KG1 (cell line): Measurements from ENCODE around the gene ERBIN.
"Not testable (repeated sequence)": the region's sequence is repeated elsewhere in the genome, so short reads cannot be mapped to it uniquely, and the experiment has no call there.

Source experiments
- DNase-seq: peaks from one replicate; lab custom pipeline; 2025; lab: John Stamatoyannopoulos, UW

The ERBIN gene, protein sequence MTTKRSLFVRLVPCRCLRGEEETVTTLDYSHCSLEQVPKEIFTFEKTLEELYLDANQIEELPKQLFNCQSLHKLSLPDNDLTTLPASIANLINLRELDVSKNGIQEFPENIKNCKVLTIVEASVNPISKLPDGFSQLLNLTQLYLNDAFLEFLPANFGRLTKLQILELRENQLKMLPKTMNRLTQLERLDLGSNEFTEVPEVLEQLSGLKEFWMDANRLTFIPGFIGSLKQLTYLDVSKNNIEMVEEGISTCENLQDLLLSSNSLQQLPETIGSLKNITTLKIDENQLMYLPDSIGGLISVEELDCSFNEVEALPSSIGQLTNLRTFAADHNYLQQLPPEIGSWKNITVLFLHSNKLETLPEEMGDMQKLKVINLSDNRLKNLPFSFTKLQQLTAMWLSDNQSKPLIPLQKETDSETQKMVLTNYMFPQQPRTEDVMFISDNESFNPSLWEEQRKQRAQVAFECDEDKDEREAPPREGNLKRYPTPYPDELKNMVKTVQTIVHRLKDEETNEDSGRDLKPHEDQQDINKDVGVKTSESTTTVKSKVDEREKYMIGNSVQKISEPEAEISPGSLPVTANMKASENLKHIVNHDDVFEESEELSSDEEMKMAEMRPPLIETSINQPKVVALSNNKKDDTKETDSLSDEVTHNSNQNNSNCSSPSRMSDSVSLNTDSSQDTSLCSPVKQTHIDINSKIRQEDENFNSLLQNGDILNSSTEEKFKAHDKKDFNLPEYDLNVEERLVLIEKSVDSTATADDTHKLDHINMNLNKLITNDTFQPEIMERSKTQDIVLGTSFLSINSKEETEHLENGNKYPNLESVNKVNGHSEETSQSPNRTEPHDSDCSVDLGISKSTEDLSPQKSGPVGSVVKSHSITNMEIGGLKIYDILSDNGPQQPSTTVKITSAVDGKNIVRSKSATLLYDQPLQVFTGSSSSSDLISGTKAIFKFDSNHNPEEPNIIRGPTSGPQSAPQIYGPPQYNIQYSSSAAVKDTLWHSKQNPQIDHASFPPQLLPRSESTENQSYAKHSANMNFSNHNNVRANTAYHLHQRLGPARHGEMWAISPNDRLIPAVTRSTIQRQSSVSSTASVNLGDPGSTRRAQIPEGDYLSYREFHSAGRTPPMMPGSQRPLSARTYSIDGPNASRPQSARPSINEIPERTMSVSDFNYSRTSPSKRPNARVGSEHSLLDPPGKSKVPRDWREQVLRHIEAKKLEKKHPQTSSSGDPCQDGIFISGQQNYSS (N-terminal part only)

DNA sequence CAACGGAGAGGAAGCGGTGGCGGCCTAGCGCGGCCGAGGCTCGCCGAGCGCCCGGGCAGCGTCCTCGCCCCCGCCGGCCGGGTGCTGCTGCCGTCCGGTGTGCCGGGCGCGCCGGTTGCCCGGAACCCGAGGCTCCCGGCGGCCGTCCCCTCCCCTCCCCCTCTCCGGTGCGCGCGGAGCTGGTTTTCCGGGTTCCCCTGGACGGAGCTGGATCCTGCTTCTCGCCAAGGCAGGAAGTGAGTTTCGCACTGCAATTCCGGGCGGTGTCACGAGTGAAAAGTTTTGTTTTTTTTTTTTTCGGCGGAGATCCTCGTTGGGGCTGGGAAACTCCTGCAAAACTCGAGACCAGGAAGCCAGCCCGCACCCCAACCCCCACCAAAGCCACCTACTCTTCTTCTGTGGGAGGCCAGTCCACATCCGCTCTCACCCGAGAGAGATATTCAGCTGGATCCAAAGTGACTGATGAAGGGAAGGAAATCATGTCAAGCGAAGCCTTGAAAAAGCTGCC lies at the start of gene ERBIN:
TSS of gene ERBIN (plus strand) at position 300 of the 508 bp plus-strand sequence. CDS start 66,144 bp downstream, outside the sequence.
- DNase-seq = peak; percentile 39

DNA sequence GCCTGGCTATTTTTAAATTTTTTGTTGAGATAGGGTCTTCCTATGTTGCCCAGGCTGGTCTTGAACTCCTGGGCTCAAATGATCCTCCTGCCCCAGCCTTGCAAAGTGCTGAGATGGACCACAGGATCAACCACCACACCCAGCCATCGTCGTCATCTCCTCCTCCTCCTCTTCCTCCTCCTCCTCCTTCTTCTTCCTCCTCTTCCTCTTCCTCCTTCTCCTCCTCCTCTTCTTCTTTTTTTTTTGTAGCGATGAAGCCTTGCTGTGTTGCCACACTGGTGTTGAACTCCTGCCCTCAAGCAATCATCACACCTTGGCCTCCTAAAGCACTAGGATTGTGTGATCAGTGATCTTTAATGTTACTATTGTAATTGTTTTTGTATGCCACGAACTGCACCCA lies 49.4 kb upstream of the ERBIN start:
- DNase-seq = no peak

DNA sequence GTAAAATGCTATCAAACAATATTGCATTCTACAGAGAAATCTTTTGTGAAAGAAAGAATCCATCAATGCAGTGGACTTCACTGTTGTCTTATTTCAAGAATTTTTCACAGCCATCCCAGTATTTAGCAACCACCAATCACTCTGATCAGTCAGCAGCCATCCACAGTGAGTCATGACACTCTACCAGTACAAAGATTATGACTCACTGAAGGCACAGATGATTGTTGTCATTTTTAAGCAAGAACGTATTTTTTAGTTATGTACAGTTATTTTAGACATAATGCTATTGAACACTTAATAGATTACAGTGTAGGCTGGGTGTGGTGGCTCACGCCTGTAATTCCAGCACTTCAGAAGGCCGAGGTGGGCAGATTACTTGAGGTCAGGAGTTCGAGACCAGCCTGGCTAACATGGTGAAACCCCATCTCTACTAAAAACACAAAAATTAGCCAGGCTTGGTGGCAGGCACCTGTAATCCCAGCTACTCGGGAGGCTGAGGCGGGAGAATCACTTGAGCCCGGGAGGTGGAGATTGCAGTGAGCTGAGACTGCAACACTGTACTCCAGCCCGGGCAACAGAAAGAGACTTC lies 46.6 kb upstream of the ERBIN start:
- DNase-seq = not testable (repeated sequence)

DNA sequence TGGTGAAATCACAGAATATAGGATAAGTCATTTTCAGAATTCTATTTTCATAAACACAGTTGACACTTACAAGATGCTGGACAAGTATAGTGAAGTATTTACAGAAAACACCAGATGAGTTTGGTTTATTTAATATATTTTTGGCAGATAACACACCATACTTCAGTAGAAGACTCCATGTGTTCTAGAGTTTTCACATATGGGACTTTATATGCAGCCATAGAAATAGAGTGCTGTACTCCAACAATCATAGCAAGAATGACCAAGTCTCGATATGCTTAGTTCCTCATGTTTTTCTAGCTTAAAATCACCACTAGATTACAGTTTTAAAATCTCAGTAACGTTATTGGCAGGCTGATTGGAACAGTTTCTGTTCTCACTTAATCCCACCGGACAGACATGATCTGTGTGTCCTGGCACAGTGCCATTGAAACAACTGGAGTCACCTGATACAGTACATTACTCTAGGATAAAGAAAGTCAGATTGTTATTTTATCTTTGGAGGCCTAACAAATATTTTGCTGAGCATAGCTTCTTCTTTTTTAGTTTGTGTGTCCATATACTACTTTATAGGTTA lies 45.8 kb upstream of the ERBIN start:
- DNase-seq = no peak

DNA sequence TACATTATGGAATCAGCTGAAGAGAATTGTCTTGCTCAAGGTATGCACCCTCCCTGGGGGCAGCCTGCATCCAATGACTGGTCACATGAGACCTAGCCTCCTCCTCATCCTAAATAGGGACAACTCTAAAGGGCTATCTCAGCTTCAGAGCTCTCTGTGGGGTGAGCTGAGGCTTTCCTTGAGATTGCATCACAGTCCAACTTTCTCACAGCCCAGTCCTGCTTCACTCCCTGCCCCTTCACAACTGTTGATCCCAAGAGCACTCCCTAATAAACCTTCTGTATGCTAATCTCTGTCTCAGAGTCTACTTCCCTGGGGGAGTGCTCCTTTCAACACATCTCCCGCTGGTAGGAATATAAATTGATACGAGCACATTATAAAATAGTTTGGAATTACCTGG lies 44.1 kb upstream of the ERBIN start:
- no peak for DNase-seq

DNA sequence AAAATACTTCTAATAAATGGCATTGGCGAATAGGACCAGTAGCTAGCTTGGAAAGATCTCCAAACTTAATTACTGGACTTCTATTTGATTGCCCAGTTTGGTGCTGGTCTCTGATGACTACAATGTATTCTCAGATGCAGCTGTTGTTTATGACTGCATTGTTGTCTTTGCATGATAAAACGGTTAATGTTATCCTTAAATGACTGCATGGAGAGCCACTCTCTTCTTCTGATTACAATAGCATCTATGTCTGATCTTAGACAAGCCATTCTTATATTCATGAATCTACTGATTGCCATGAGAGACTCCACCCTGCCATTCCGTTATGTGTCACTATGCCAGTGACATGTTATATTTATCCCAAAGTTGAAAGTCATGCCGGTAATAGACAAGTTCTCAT lies 42.9 kb upstream of the ERBIN start:
- no peak for DNase-seq

DNA sequence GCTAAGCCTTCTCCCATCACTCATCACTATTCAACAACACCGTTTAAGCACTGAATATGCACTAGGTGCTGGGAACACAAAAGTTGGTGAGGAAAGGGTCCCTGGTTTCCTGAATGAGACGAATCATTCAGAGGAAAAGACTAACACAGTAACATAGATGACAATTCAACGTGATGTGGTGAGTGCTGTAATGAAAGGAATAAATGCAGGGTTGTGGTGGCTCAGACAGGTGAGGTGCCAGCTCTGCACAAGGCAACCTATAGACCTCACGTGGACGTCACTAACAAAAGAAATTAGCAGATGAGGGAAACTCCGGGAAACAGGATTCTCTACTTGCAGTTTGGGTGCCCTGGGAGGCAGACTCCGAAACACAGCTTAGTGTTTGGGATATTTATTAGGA lies 40.0 kb upstream of the ERBIN start:
- no peak for DNase-seq

DNA sequence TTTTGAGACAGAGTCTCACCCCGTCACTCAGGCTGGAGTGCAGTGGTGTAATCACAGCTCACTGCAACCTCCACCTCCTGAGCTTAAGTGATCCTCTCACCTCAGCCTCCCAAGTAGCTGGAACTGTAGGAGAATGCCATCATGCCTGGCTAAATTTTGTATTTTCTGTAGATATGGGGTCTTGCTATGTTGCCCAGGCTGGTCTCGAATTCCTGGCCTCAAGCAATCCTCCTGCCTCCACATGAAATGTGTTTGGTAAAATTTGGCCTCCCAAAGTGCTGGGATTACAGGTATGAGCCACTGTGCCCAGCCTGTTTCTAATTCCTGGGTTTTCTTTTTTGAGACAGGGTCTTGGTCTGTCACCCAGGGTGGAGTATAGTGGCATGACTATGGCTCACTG lies 34.4 kb upstream of the ERBIN start:
- not testable (repeated sequence) for DNase-seq

DNA sequence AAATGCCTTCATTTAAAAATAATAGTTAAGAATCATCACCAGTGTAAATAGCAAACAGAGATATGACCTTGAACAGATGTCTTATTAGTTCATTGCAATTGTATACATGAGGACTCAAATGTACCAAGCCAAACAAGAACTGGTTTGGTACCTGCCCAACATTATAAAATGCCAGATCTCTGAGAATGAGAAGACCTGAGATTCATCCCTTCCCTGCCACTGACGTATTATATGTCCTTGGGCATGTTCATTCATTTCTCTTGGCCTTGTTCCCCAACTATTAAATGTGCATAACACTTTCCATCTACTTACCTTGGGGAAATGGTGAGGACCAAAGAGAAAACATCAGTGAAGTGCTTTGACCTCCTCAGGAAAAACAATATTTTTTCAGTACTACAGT lies 33.6 kb upstream of the ERBIN start:
- DNase-seq = no peak

DNA sequence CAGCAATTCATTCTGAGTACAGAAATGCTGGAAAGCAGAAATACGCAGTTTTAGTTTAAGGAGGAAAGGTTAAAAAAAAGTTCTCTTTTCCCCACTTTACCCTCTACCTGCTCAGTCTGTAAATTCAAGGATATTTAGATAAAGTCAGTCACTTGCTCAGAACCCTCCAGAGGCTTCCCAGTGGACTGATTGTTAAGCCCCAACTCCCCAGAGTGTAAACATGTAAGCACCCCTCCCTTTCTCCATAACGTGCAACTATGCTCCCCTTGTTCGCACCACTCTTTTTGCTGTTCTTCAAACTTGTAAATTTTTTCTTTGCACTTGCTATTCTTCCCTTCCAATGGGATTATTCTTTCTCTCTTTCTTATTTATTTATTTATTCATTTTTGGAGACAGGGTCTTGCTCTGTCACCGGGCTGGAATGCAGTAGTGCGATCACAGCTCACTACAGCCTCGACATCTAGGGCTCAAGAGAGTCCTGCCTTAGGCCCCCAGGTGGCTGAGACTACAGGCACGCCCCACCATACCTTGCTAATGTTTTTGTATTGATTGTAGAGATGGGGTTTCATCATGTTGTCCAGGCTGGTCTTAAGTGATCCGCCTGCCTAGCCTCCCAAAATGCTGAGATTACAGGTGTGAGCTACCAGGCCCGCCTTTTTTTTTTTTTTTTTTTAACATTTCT lies 32.5 kb upstream of the ERBIN start:
- DNase-seq = no peak

DNA sequence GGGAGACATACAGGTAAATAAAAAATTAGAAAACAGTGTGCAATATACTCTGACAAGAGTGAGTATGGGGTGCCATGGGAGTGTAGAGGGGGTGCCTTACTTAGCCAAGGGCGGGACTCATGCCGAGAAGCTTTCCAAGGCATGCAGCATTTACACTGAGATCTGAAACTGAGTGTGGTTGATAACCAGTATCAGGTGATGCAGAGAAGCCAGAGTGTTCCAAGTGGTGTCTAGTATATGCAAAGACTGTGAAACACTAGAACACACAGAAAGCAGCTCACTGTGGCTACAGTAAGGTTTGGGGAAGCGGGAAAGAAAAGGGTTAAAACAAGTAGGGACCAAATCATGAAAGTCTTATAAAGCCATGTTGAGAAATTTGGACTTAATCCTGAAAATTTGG lies 30.5 kb upstream of the ERBIN start:
- DNase-seq = no peak

DNA sequence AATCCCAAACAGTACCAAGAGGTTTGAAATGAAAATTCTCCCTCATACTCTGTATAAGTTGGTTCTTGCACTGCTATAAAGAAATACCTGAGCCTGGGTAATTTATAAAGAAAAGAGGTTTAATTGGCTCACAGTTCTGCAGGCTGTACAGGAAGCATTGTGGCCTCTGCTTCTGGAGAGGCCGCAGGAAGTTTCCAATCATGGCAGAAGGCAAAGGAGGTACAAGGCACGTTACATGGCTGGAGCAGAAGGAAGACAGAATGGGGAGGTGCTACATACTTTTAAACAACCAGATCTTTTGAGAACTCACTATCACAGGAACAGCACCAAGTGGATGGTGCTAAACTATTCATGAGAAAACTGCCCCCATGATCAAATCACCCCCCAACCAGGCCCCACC lies 25.6 kb upstream of the ERBIN start:
- no peak for DNase-seq

DNA sequence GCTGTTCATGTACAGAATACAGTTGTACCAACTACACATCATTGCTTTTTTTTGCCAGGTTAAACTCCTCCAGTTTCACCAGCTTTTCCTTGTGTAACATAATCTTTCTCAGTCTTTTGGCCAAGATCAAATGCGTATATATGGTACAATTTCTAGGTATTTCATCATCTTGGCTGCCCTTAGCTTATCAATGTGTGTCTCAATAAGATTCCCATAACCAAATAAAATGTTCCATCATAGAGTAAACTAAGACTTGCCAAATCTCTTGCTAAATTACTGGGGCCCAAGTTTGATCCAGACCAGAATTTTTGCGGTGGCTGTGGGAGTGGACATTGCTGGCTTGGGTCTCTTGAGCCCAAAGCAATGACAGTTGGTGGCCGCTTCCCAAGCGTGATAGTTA lies 24.3 kb upstream of the ERBIN start:
- no peak for DNase-seq

DNA sequence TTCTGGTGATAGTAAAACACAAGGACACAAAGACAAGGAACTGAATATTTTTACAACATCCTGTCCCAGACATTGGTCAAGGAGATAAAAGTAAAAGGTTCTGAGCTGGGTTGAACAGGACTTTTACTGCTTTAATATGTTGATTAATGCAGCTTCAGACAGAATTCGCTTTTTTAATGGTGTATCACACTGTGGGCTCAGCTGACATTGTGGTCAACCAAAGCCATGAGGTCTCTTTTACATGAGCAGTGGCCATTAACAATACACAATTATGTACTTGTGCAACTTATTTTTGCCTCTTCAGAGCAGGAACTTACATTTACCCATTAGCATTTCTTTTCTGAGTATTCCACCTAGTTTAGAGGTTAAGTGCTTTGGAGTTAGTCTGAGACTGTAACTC lies 22.8 kb upstream of the ERBIN start:
- no peak for DNase-seq

DNA sequence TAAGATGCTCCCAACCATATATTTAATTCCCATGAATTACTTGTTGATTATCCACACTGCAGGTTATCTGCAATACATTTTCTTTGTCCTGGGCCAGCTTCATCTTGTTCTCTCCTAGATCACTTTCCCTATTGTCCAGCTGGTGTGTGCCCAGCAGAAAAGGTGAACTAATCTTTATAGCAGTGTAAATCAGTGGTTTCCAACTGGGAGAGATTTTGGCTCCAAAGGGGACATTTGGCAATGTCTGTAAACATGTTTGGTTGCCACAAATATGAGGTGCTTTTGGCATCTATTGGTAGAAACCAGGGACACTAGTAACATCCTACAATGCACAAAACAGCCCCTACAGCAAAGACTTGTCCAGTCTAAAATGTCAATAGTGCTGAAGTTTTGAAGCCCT lies 20.1 kb upstream of the ERBIN start:
- DNase-seq = no peak

DNA sequence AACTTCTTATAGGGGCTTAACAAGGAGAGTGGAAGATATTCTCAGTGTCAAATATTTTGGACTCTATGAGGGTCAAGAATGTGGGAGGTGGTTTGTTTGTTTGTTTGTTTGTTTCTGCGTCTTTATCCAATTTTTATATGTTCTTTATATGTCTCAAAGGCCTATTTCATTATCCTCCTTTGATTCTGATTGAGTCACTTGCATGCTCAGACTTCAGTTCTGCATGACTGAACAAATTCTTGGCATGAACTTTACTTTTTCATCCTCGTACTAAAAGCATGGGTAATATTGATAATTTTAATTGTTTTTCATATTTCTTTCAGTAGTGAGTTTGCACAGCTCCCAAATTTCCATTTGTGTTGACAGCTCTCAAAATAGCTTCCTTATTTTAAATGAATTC lies 19.2 kb upstream of the ERBIN start:
- no peak for DNase-seq

DNA sequence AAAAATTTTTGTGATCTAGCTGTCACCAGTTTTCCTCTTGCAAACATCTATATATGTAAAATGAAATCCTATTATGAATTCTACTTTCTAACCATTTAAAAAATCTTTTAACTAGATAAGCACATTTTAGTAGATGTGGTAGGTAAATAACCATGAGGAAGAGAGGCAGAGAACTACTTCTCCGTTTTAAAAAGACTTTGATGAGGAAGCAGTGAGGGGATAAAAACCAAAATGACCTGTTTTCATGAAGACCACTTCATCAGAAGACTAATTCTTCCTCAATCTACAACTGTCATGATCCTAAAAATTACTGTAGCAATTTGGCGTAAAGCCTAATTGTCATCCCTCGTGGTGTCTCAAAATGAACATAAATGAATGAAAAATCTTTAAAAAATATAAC lies 15.7 kb upstream of the ERBIN start:
- no peak for DNase-seq

DNA sequence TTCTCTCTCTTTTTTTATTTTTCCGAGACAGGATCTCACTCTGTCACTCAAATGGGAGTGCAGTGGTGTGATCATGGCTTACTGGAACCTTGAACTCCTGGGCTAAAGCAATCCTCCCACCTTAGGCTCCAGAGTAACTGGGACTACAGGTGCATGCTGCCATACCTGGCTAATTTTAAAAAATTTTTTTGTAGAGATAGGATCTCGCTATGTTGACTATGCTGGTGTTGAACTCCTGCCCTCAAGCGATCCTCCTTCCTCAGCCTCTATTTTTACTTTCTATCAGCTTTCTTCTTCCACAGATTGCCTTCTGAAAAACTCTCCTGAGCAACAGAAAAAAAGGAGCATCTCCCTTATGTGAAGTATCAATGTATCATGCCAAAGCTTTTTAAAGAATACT lies 14.1 kb upstream of the ERBIN start:
- DNase-seq = no peak

DNA sequence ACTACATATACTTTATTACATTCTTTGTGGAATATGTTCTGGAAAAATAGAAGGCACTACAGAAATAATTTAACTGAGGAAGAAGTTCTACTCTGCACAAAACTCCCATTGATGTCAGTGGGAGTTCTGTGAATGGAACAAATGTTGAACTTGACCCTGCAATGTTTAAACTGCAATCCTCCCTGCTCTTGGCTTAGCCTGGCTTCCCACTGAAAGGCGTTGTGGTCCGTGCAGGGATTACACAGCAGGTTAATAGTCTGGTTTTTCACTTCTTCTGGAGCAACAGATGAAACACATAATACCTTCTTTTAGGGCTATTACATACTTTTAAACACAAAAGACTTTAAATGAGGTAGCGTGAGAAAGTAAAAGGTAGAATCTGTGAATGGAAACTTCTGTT lies 12.9 kb upstream of the ERBIN start:
- no peak for DNase-seq

DNA sequence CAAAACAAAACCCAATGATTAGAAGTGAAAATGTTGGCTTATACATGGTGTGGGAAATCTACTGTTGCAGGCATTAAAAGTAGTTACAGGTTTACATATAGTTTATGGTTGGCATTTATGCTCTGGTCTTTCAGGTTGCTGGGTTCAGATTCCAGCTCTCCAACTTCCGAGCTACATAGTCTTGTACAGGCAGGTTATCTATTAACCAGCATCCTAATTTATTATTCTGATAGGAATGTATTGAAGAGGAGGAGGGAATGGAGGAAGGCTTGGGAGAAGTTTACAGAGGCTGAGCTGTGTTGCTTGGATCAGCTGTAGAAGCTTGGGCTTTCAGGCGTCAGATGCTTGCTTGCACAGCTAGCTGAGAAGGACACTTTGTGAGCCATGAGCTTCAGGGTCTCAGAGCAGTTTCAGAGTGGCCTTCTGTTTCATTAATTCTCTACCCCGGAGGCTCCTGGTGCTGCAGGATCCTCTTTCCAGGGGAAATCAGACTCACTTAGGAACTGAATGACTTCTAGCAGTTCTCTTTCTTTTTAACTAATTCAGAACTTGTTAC lies 11.7 kb upstream of the ERBIN start:
- DNase-seq = no peak

DNA sequence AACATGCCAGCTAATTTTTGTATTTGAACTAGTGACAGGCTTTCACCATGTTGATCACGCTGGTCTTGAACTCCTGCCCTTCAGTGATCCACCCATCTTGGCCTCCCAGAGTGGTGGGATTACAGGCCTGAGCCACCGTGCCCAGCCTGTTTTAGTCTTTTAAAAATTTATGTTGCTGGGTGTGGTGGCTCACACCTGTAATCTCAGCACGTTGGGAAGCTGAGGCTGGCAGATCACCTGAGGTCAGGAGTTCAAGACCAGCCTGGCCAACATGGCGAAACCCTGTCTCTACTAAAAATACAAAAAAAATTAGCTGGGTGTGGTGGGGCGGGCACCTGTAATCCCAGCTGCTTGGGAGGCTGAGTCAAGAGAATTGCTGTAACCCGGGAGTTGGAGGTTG lies 10.7 kb upstream of the ERBIN start:
- DNase-seq = not testable (repeated sequence)
